Prostate gland (tissue), 2 donors: ENCODE data around the gene CLK3.

Experiments
- POLR2A ChIP-seq: fragments of 450-650 bp; IDR thresholded peaks from one replicate; pipeline ENCODE4 v1.6.1; 2016; ENCODE audit warnings: antibody characterized with exemption, mild to moderate bottlenecking
- POLR2AphosphoS5 ChIP-seq: sonication (generic); formaldehyde crosslinking; IDR thresholded peaks from one replicate; pipeline ENCODE4 v1.6.1; 2017; ENCODE audit warnings: antibody characterized with exemption
- TF ChIP-seq, protein P1 (sequence below), 4 experiments: fragments of 200-600 bp in 2 of 4; fragments of 450-650 bp in 2 of 4; sonication (generic) in 2 of 4; IDR thresholded peaks; 1 replicate in 3 of 4; 2 replicates in 1 of 4; pipeline ENCODE4 v1.5.1; 2016 to 2019; ENCODE audit warnings: antibody characterized with exemption in 4 of 4, mild to moderate bottlenecking in 2 of 4, moderate library complexity in 2 of 4

DNA sequence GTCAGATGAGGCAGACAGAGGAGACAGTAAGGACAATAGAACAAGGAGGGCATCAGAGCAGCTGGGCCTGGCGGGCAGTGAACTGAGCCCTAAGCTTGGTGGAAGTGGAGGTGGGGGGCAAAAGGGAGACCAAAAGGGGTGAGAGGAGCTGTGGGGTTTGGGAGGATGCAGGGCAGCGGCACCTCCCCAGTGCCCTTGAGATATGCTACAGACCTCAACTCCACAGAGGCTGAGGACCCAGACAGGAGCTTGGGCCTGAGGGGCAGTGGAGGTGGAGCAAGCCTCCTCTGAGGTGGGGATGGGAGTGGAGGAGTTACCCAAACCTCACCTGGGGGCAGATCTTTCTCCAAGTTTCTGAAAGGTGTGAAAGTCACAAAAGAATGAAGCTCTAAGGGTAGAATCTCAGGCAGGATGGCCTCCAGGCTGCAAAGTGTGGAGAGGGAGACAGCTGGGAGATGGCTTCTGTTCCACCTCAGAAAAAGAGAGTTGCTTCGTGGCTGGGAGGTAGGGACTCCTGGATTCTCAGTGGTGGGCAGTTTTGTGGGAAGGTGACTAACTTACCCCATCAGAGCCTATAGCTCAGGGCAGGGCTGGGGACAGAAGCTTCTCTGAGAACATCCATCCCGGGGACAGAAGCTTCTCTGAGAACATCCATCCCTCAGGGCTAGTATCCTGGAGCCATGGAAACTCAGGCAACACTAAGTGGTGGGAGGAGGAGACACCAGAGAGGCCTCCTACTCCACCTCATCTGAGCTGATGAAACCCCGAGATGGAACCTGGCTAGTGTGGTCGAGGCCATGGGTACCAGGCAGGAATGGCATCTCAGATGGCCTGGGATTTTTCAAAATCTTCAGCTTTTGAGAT is 2.3 kb upstream of the CLK3 start:
- TF ChIP-seq, protein P1, sequence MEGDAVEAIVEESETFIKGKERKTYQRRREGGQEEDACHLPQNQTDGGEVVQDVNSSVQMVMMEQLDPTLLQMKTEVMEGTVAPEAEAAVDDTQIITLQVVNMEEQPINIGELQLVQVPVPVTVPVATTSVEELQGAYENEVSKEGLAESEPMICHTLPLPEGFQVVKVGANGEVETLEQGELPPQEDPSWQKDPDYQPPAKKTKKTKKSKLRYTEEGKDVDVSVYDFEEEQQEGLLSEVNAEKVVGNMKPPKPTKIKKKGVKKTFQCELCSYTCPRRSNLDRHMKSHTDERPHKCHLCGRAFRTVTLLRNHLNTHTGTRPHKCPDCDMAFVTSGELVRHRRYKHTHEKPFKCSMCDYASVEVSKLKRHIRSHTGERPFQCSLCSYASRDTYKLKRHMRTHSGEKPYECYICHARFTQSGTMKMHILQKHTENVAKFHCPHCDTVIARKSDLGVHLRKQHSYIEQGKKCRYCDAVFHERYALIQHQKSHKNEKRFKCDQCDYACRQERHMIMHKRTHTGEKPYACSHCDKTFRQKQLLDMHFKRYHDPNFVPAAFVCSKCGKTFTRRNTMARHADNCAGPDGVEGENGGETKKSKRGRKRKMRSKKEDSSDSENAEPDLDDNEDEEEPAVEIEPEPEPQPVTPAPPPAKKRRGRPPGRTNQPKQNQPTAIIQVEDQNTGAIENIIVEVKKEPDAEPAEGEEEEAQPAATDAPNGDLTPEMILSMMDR (IDR thresholded peaks at IDR 0.05) = no peak
- no peak for TF ChIP-seq POLR2AphosphoS5
- TF ChIP-seq POLR2A = no peak
